T-helper 1 cell (primary cell): Measurements from ENCODE around the gene ALOX15B.
A peak's percentile ranks its signal among the peaks of the same experiment; 100 is the strongest.
"Not testable (repeated sequence)": the region's sequence is repeated elsewhere in the genome, so short reads cannot be mapped to it uniquely, and the experiment has no call there.

Experiments used
- DNase-seq, 5 donors: peaks; one replicate each; pipeline ENCODE4 v3.0.0-alpha.2; 2012 to 2020

ALOX15B gene

DNA sequence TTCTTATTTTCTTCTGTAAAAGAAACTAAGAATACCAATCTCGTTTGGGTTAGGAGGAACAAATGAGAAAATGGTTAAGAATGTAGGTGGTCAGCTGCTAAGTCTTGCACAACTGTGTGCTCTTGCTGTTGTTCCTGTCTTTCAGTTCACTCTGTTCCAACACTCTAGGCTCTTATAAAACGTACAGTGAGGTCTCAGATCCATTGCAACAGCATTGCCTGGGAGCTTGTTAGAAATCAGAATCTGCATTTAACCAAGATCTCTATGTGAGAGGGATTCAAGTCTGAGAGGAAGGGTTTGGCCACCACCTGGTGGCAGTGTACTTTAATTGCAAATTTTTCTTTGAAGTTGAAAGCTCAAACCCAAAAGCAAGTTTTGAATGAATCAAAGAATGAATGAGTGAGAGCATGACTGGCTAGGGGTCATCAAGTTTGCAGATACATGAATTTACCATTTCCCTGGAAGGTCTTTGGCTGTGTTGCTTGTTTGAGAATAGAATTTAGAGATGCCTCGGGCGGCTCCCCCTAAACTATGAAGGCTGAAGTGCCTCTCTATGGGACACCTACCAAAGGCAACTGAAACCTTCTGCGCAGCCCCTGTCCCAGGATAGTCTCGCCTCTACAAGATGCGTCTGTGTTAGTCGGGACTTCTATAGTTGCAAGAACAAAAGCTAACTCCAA, 2.5 kb downstream of the ALOX15B start:
- DNase-seq, result peak in 3 of 5 donors; percentile 19 to 47 (median 24)

DNA sequence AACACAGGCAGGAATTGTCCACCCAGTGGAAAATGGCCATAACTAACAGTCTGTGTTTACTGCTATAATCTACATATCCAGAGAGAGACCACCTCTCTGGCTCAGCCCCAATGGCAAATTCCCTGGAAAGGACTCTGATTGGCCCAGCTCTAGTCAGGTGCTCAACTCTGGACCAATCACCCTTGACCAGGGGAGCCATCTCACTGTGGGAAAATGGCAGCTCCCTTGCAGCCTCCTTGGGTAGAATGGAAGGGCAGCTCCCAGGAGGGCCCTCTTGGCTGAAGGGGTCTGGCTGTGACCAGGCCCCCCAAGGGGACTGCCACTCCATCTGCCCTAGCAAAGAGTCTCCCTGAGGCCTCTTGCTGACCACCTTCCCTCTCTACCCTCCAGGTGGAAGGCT, 3.1 kb downstream of the ALOX15B start:
- DNase-seq, result no peak

DNA sequence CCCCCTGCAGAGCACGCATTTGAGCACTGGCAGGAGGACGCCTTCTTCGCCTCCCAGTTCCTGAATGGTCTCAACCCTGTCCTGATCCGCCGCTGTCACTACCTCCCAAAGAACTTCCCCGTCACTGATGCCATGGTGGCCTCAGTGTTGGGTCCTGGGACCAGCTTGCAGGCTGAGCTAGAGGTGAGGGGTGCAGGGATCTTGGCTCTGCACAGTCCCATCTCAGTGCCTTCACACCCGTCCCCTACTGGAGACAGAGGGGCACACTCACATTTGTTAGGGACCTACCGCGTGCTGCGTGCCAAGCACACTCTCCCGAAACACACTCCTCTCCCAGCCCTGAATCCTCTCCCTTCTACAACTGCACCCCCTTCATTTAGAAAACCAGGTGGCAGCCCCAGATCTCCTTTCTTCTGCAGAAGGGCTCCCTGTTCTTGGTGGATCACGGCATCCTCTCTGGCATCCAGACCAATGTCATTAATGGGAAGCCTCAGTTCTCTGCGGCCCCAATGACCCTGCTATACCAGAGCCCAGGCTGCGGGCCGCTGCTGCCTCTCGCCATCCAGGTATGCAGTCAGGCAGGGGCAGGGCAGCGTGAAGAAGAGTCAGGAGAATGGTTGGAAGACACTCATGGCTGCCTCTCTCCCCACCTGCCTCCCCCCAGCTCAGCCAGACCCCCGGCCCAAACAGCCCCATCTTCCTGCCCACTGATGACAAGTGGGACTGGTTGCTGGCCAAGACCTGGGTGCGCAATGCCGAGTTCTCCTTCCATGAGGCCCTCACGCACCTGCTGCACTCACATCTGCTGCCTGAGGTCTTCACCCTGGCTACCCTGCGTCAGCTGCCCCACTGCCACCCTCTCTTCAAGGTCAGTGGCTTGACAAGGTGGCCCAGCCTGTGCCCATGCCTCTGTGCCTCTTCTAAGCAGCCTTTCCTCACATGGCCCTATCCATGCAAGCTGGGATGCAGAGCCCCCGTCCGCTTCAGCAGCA, 6.3 kb downstream of the ALOX15B start:
- DNase-seq, result no peak

DNA sequence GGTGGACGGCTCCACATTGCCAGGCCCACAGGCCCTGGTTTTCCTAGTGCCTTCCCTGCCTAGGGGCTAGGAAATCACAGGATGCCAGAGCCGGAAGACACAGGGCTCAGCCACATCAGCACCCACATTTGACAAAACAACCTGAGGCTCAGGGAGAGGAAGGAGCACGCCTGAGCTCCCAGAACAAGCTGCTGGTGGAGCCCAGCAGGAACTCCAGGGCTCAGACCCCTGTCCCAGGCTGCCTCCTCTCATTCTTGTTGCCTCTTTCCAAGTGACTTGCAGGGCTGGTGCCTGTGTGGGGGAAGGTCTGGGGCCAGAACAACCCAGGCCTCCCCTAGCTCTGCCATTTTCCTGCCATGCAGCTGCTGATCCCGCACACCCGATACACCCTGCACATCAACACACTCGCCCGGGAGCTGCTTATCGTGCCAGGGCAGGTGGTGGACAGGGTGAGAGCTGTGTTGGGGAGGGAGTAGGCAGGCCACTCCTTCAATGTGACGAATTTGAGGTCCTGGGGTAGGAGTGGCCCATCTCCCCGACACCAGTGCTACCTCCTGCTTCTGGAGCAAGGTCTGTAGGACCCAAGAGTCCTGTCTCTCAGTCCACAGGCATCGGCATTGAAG, 7.6 kb downstream of the ALOX15B start:
- DNase-seq, result no peak

DNA sequence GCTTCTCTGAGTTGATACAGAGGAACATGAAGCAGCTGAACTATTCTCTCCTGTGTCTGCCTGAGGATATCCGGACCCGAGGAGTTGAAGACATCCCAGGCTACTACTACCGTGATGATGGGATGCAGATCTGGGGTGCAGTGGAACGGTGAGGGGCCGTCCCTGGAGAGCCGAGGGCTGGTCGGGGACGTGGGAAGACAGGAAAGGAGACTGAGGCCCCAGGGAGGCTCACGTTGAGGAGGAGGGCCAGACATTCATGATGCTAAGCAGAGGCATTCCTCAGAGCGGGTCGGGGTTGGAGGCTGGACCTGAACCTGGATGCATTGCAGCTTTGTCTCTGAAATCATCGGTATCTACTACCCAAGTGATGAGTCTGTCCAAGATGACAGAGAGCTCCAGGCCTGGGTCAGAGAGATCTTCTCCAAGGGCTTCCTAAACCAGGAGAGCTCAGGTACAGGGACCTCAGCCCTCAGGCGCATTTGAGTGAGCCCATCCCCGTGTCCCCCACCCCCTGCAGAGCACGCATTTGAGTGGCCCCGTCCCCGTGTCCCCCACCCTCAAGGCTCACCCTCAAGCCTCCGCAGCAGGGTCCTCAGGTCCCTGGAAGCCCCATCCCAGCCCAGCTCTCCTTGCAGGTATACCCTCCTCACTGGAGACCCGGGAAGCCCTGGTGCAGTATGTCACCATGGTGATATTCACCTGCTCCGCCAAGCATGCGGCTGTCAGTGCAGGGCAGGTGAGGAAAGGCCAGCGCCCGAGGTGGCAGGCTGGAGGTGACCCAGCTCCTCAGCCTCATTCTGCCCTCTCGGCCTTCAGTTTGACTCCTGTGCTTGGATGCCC, 8.3 kb downstream of the ALOX15B start:
- DNase-seq, result no peak

DNA sequence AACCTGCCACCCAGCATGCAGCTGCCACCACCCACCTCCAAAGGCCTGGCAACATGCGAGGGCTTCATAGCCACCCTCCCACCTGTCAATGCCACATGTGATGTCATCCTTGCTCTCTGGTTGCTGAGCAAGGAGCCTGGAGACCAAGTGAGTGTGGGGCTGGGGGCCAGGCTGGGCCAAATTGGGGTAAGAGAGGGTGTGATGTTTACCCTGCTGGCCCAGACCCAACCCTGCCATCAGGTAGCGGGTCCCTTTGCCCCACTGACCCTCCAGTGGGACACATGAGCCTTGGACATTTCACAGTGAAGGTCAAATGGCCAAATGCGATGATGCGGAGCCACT, 8.9 kb downstream of the ALOX15B start:
- DNase-seq, result no peak

DNA sequence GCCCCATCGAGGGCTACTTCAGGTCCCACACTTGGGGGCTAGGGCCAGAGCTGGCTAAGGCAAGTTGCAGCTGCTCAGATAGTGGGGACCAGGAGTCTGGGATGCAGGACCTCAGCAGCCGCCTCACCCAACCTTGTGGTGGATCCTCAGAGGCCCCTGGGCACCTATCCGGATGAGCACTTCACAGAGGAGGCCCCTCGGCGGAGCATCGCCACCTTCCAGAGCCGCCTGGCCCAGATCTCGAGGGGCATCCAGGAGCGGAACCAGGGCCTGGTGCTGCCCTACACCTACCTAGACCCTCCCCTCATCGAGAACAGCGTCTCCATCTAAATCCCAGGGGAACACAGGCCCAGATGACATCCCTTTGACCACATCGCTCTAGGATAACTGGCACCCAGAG, 9.4 kb downstream of the ALOX15B start:
- no peak for DNase-seq

DNA sequence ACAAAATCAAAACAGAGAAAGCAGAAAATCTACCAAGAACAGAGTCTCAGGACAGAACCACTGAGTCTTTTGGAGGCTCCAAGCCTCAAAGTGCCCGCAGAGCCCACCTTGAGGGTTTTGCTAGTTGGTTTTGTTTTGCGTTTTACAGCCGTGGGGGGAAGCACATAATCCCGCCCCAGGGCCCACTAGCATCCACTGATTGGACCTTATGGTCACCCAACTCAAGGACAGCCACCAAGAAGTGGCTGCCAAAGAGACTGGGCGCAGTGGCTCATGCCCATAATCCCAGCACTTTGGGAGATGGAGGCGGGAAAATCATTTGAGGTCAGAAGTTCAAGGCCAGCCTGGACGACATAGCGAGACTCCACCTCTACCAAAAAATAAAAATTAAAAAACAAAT, 9.9 kb downstream of the ALOX15B start:
- no peak for DNase-seq

DNA sequence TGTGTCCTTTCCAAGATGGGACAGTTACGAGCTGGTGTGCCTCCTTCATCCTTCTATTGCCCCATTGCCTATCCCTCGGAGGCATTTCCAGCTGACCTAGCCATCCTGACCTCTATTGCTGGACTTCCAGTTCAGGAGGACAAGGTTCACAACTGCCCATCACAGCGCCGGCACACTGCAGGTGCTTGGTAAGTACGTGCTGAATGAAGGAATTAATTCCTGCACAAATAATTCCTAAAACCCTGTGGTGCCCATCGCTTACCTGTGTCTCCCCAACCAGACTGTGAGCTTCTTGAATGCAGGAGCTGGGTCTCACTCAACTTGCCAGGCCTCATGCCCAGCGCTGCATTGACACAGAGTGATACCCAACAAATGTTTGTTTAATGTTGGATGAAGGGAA, 13.0 kb downstream of the ALOX15B start:
- no peak for DNase-seq

DNA sequence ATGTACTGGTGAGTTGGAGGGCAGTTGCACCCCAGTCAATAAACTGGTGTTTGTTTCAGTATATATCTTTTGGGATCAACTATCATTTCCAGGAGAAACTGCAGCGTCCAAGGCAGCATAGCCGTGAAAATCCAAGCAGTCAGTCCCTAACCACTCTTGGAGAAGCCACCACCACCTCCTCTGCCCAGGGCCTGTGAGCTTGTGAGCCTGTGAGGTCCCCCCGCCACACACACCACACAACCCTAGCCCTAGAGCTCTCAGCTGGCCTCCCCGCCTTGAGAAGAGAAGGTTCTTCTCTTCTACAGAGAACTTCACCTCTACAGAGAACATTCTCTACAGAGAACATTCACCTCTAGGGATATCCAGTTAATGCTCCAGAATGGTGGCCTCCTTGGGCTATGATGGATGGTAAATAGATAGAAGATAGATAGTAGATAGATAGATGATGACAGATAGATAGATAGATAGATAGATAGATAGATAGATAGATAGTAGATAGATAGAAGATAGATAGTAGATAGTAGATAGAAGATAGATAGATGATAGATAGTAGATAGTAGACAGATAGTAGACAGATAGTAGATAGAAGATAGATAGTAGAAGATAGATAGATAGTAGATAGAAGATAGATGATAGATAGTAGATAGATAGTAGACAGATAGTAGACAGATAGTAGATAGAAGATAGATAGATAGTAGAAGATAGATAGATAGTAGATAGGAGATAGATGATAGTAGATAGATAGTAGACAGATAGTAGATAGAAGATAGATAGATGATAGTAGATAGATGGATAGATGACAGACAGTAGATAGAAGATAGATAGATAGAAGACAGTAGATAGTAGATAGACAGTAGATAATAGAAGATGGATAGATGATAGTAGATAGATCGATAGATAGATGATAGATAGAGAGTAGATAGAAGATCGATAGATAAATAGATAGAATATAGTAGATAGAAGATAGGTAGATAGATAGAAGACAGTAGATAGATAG, 13.7 kb downstream of the ALOX15B start:
- no peak for DNase-seq

DNA sequence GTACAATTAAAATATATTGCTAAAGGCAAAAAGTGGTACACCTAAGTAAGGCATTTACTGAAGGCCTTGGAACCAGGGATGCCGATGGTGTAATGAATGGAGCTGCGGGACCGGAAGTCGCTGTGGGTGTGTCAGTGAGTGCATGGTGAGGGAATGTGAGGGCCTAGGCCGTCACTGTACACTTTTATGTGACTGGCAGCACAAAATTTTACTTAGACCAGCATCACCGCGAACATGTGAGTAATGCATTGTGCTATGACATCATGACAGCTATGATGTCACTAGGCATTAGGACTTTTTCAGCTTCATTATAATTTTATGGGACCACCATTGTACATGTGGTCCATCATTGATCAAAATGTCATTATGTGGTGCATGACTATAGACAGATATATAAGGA, 14.7 kb downstream of the ALOX15B start:
- no peak for DNase-seq

DNA sequence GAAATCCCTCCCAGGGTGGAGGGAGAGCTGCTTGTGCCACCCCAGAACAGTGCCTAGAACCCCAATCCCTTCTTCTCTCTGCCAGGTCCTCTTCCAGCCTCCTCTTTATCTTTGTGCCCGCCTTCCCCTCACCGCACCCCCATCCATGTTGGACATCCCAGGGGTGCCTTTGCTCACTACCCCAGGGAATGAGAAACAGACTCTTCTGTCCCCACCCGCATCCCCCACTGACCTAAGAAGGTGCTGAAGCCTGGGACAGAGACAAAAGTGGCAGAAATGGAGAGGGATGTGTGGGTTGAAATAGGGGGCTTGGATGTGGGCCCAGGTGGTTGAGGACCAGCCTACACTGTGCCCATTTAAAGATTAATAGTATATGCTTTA, 17.0 kb downstream of the ALOX15B start:
- DNase-seq, result no peak

DNA sequence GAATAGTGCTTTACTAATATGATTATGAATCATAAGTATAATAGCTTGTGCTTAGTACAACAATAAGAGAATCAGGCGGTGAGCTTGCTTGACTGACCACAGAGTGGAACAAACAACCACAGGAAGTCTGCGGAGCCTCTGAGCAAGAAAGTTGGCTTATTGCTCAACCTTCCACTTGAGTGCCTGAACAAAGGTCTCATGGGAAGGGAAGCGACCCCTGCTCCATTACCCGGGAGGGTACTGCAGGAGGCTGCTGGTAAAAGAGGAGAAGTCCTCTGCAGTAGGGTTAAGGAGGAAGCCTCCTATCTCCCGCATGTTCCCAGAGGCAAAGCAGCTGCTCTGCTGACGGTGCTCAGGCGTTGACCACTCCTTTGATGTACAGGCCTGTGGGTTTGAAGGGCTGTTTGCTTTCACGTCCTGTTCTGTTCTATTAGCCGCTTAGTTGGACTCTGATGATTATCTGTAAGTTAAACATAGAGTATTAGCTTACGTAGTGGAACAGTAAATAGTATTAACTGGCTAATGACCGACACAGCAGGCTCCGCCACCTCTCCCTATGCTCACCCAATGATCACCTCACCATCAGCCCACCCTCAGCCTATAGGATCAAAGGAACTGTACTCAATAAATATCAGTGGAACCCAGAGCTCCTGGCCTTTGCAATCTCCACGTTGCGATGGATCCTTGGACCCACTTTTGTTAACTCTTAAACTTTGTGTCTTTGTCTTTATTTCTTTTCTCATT, 17.5 kb downstream of the ALOX15B start:
- DNase-seq, result peak in 1 of 5 donors; percentile 71

DNA sequence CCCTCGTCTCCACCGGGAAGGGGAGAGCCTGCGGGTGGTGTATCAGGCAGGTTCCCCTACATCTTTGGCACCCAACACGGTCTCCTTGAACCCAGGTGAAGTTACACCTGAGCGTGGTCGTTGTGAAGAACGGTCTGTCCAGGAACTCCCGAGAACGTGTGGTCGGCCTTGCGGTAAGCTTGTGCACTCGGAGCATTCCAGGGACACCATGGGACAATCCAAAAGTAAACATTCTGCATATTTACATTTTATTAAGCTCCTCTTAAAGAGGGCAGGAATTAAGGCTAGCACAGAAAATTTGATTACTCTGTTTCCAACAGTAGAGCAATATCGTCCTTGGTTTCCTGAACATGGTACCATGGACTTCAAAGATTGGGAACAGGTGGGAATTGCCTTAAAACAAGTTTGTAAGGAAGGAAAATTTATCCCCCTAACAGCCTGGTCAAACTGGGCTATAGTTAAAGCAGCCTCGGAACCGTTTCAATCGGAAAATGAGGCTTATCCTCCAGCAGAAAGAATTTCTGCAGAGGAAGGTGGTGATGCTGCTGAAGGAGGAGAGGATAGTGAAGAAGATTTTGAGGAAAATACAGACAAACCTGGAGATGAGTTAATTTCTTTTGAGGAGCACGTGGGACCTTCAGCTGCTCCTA, 18.2 kb downstream of the ALOX15B start:
- DNase-seq, result no peak

DNA sequence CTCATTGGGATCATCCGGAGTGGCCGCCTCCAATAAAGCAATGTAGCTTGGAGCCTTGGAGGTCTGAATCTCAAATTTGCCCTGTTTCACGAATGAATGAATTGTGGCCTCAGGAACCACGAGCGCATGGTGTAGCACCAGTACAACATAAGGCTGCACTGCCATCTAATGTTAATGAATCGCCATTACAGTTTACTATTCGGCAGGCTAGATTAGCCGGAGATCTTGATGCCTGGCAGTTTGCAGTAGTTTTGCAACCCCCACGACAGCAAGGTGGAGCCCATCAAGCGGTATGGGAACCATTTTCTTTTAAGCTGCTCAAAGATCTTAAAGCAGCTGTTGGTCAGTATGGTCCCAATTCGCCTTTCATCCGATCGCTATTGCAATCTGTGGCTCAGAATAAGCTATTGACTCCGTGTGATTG, 18.8 kb downstream of the ALOX15B start:
- DNase-seq, result peak in 4 of 5 donors; percentile 15 to 66 (median 42)

DNA sequence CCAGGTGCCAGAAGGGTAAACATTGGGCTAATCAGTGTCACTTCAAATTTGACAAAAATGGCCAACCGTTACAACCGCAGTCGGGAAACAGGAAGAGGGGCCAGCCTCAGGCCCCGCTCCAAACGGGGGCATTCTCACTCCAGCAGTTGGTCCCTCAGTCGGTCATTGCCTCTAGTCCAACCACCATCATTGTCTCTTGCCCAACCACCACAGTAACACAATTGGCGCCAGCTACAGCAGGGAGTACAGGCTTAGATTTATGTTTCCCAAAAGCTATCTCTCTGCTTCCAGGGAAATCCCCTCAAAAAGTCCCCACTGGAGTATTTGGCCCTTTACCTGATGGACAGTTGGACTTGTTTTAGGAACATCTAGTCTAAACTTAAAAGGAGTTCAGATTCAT, 20.3 kb downstream of the ALOX15B start:
- DNase-seq, result no peak

DNA sequence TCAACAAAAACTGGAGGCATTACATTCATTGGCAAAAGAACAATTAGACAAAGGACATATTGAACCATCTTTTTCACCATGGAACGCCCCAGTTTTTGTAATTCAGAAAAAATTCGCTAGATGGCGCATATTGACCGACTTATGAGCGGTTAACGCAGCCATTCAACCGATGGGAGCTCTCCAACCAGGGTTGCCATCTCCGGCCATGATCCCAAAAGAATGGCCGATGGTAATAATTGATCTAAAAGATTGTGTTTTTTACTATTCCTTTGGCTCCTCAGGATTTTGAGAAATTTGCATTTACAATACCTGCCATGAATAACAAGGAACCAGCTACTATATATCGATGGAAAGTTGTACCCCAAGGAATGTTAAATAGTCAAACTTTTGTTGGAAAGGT, 21.4 kb downstream of the ALOX15B start:
- peak in 4 of 5 donors; percentile 29 to 60 (median 50) for DNase-seq

DNA sequence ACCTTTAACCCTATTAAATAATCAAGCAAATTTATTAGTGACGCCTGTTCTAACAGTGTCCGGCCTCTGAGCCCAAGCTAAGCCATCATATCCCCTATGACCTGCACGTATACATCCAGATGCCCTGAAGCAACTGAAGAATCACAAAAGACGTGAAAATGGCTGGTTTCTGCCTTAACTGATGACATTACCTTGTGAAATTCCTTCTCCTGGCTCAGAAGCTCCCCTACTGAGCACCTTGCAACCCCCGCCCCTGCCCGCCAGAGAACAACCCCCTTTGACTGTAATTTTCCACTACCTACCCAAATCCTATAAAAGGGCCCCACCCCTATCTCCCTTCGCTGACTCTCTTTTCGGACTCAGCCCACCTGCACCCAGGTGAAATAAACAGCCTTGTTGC, 23.0 kb downstream of the ALOX15B start:
- DNase-seq, result not testable (repeated sequence)

DNA sequence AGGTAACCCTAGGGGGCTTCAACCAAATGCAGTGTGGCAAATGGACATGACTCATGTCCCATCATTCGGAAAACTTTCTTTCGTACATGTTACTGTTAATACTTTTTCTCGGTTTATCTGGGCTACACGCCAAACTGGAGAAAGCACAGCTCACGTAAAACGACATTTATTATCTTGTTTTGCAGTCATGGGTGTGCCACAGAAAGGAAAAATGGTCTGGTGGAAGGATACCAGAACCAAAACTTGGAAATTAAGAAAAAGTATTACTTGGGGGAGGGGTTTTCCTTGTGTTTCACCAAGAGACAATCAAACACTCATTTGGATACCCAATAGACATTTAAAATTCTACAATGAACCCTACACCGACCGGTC, 23.6 kb downstream of the ALOX15B start:
- no peak for DNase-seq

DNA sequence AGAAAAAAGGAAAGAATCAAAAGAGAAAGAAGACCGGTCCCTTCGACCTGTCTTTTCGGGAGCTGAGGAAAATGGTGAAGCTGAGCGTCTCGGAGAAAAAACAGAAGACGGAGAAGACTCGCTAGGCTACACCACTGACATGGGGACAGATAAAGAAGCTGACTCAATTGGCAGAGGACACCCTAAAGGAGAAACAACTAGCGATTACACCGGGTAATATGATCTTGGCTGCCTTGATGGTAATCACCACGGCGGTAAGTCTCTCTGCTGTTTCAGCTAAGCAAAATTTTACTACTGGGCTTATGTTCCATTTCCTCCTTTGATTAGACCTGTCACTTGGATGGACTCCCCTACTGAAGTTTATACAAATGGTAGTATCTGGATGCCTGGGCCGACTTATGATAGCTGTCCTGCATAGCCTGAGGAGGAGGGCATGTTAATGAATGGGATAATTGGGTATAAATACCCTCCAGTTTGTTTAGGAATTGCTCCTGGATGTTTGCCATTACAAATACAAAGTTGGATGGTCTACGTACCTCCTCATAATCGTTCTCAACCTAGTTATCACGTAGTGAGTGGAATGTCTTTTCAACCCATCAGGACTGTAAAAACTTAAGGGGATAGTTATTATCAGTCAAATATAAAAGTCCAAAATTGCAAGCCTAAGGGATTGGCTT, 24.1 kb downstream of the ALOX15B start:
- DNase-seq, result no peak
